HepG2 (cell line): Measurements from ENCODE around the gene SETD2. TPM values are rescaled to one million over a fixed set of nuclear protein-coding genes. Genes with fewer than 3 reads are reported as not detected.

Experiments used
- ATAC-seq: fragments of 200-7000 bp; cut with Tn5 transposase; 3 replicates; pipeline ENCODE4 v1.9.1; 2020; ENCODE audit warnings: mild to moderate bottlenecking, moderate library complexity
- BruUV-seq: library from RNA; stranded (reverse); fragments of 400-500 nt; replicated peaks from 2 replicates; lab custom pipeline; 2021; lab: Mats Ljungman, UMichigan
- CTCF ChIA-PET: fragments of 300-600 bp; formaldehyde crosslinking; extraction: SDS; loops from one replicate; lab custom pipeline; 2021; ENCODE audit warnings: low total read pairs, inconsistent platforms, low intra/inter-chr PET ratio; lab: Yijun Ruan, JAX
- POLR2A ChIA-PET: fragments of 350-600 bp; sonication (Branson Sonifier 250); formaldehyde crosslinking; loops from one replicate; lab custom pipeline; 2020; ENCODE audit warnings: antibody characterized with exemption, inconsistent platforms; lab: Yijun Ruan, JAX
- DNase-seq: peaks from one replicate; pipeline ENCODE4 v3.0.0-alpha.2; 2015; ENCODE audit warnings: low spot score
- FAIRE-seq: peaks from 3 replicates; lab custom pipeline; 2011; peaks lifted over from hg19 to GRCh38; lab: Jason Lieb, UNC
- H2AFZ ChIP-seq: one replicate; pipeline ENCODE4 v1.6.1; 2011; ENCODE audit warnings: low read length, inconsistent platforms
- H3K27ac ChIP-seq: fragments of 300-600 bp; 3 replicates; pipeline ENCODE4 v1.8.0; 2011; ENCODE audit warnings: mixed run types, mild to moderate bottlenecking, mixed read lengths, low read length, inconsistent platforms; ENCODE audit not compliant: insufficient read depth; ENCODE audit errors: extremely low read length
- H3K27me3 ChIP-seq, 2 experiments: fragments of 200-600 bp in 1 of 2; 2 replicates in 1 of 2; 3 replicates in 1 of 2; pipeline versions ENCODE4 v1.6.0 to v1.8.0; 2011; ENCODE audit warnings: low read length in 2 of 2, mild to moderate bottlenecking in 2 of 2, moderate library complexity in 2 of 2, inconsistent platforms in 1 of 2; ENCODE audit not compliant: insufficient read depth in 2 of 2, control insufficient read depth in 1 of 2
- H3K36me3 ChIP-seq, 2 experiments: fragments of 200-600 bp in 1 of 2; replicated peaks in 1 of 2; 2 replicates in 1 of 2; 3 replicates in 1 of 2; pipeline versions ENCODE4 v1.5.1 to v1.8.0; 2011; ENCODE audit warnings: low read length in 2 of 2, inconsistent platforms in 1 of 2; ENCODE audit not compliant: insufficient read depth in 2 of 2, control insufficient read depth in 1 of 2
- H3K4me1 ChIP-seq: 2 replicates; pipeline ENCODE4 v1.5.1; 2012; ENCODE audit warnings: low read length, inconsistent platforms; ENCODE audit not compliant: insufficient read depth
- H3K4me2 ChIP-seq: 2 replicates; pipeline ENCODE4 v1.6.0; 2011; ENCODE audit warnings: low read depth, low read length, inconsistent platforms
- H3K4me3 ChIP-seq, 3 experiments: fragments of 200-600 bp in 1 of 3; sonication (generic), shearing (Covaris generic) in 1 of 3; replicated peaks in 1 of 3; 2 replicates each; pipeline ENCODE4 v1.5.1; 2011 to 2016; ENCODE audit warnings: low read length in 3 of 3, inconsistent platforms in 2 of 3, low read depth in 2 of 3, mild to moderate bottlenecking in 2 of 3, control low read depth in 1 of 3, mixed read lengths in 1 of 3; ENCODE audit not compliant: insufficient read depth in 1 of 3
- H3K79me2 ChIP-seq: one replicate; pipeline ENCODE4 v1.6.1; 2011; ENCODE audit warnings: low read length, inconsistent platforms; ENCODE audit not compliant: insufficient read depth
- H3K9ac ChIP-seq: 2 replicates; pipeline ENCODE4 v1.6.0; 2011; ENCODE audit warnings: mild to moderate bottlenecking, low read depth, low read length, inconsistent platforms; ENCODE audit not compliant: insufficient read depth
- H3K9me3 ChIP-seq: 2 replicates; pipeline ENCODE4 v1.5.1; 2012; ENCODE audit warnings: mild to moderate bottlenecking, low read length
- H4K20me1 ChIP-seq: 2 replicates; pipeline ENCODE4 v1.6.0; 2011; ENCODE audit warnings: inconsistent platforms, mild to moderate bottlenecking, low read length, moderate library complexity; ENCODE audit not compliant: insufficient read depth
- BRF2 ChIP-seq: sonication (generic); formaldehyde crosslinking; IDR thresholded peaks from 2 replicates; pipeline ENCODE4 v1.8.1; 2022; ENCODE audit warnings: mild to moderate bottlenecking, missing genetic modification reagents
- CHCHD3 ChIP-seq: sonication (generic); formaldehyde crosslinking; IDR thresholded peaks from 2 replicates; pipeline ENCODE4 v1.8.0; 2022; ENCODE audit warnings: mild to moderate bottlenecking, missing genetic modification reagents, moderate library complexity
- FIP1L1 ChIP-seq: fragments of 200-400 bp; formaldehyde crosslinking; IDR thresholded peaks from 2 replicates; pipeline ENCODE4 v1.6.1; 2018; ENCODE audit warnings: low read depth, mild to moderate bottlenecking, low read length, moderate library complexity, borderline replicate concordance; ENCODE audit not compliant: insufficient read depth
- FOXJ3 ChIP-seq: sonication (generic); formaldehyde crosslinking; IDR thresholded peaks from 2 replicates; pipeline ENCODE4 v1.4.0; 2020; ENCODE audit warnings: missing genetic modification reagents, mild to moderate bottlenecking, borderline replicate concordance
- KDM1A ChIP-seq: IDR thresholded peaks from 2 replicates; pipeline ENCODE4 v1.6.1; 2016; ENCODE audit warnings: missing compliant biosample characterization
- NFYC ChIP-seq: IDR thresholded peaks from 2 replicates; pipeline ENCODE4 v1.6.1; 2016; ENCODE audit warnings: missing genetic modification reagents, missing compliant biosample characterization
- SNAI1 ChIP-seq: sonication (generic); formaldehyde crosslinking; IDR thresholded peaks from 2 replicates; pipeline ENCODE4 v1.5.0; 2020; ENCODE audit warnings: mild to moderate bottlenecking, missing genetic modification reagents, borderline replicate concordance
- ZNF318 ChIP-seq: sonication (generic); formaldehyde crosslinking; IDR thresholded peaks from 2 replicates; pipeline ENCODE4 v1.4.0; 2020; ENCODE audit warnings: mild to moderate bottlenecking, missing genetic modification reagents
- ZNF530 ChIP-seq: sonication (generic); formaldehyde crosslinking; IDR thresholded peaks from 2 replicates; pipeline ENCODE4 v1.5.0; 2020; ENCODE audit warnings: low read depth, mild to moderate bottlenecking, missing genetic modification reagents
- ZNF713 ChIP-seq: sonication (generic); formaldehyde crosslinking; IDR thresholded peaks from 2 replicates; pipeline ENCODE4 v1.4.0; 2020; ENCODE audit warnings: mild to moderate bottlenecking, missing genetic modification reagents
- WGBS: methylation state at CpG from one replicate; pipeline ENCODE4 v1.1.6; 2017; ENCODE audit warnings: low lambda C conversion rate; 5-methylcytosine and 5-hydroxymethylcytosine counted together
- in situ Hi-C: cut with HindIII; loops from 2 replicates; pipeline ENCODE4 v1.10.0; 2017; ENCODE audit warnings: low pct_unique_long_range_greater_than_20kb; ENCODE audit not compliant: extremely low pct_ligation_motif_present
- intact Hi-C: fragments of 100-400 bp; cut with micrococcal nuclease; formaldehyde crosslinking; loops from one replicate; pipeline ENCODE4 v1.10.0; 2022; ENCODE audit not compliant: unreplicated experiment
- polyA plus RNA-seq, 8 experiments: library from polyadenylated mRNA; depleted of rRNA in 3 of 8; stranded (reverse) in 7 of 8; unstranded in 1 of 8; fragments of >200 nt; fragmentation: Illumina TruSeq in 4 of 8; extraction: Trizol in 4 of 8; gene quantifications; 2 replicates each; pipeline versions ENCODE4 v1.2.1 to v1.2.3, GENCODE V29; 2011 to 2016; ENCODE audit warnings: low read depth in 4 of 8, missing spikeins in 1 of 8, mixed read lengths in 1 of 8; ENCODE audit not compliant: insufficient read depth in 1 of 8
- total RNA-seq, 5 experiments: library from RNA; depleted of rRNA; stranded (reverse); fragments of >200 nt; fragmentation: Illumina TruSeq; extraction: Trizol; gene quantifications; 2 replicates each; pipeline ENCODE4 v1.2.3, GENCODE V29; 2016; ENCODE audit warnings: low read depth in 1 of 5

SETD2 gene
- total and polyA plus RNA-seq, 2 of the 13 experiments (the other 11 are each of a cell fraction or from before 2014, with no cell fraction given), result 14.2 to 24.2 TPM

GRCh38 chr3:47014036-47014435 is 149.9 kb downstream of the SETD2 start:
- no TSS peak for BruUV-seq
- no peak for TF ChIP-seq ZNF530 (CRISPR knock-in tag)
- TF ChIP-seq FOXJ3, result no peak
- no peak for TF ChIP-seq CHCHD3 (CRISPR knock-in tag)
- intact Hi-C loops, result loop anchor here (10.0 kb wide), 1 partner anchor 51 kb away; no protein-coding TSS in a partner anchor
- ChIA-PET POLR2A (no interaction called here), CTCF (no interaction called here)
- Histone ChIP-seq H3K4me1 (peaks cover 30% of the 10 kb centered on the region), H3K36me3 (peaks cover 12 to 31% of the 10 kb centered on the region in 2 experiments), H3K79me2 (no peaks in the 10 kb centered on the region), H3K27me3 (no peaks in the 10 kb centered on the region), H2AFZ (no peak overlapping the region), H3K4me2 (no peak overlapping the region), H3K27ac (no peak overlapping the region), H4K20me1 (peaks cover 4% of the 10 kb centered on the region; the same call in 1 of the 2 replicates), H3K4me3 (no peak overlapping the region), H3K9ac (no peak overlapping the region), H3K9me3 (no peaks in the 10 kb centered on the region)
- DNase-seq (no peak), ATAC-seq (no peak), FAIRE-seq (no peak)
- in situ Hi-C loops, result no loop called here

GRCh38 chr3:47013231-47013630 is 150.7 kb downstream of the SETD2 start:
- no TSS peak for BruUV-seq
- H3K4me1 ChIP-seq, result peaks cover 22% of the 10 kb centered on the region
- no peak overlapping the region for H3K27ac ChIP-seq
- H2AFZ ChIP-seq, result no peak overlapping the region
- in situ Hi-C loops (no loop called here), intact Hi-C loops (loop anchor here (10.0 kb wide), 1 partner anchor 52 kb away; no protein-coding TSS in a partner anchor)
- peaks cover 12 to 26% of the 10 kb centered on the region in 2 experiments for H3K36me3 ChIP-seq
- FAIRE-seq (no peak), DNase-seq (no peak), ATAC-seq (no peak)
- H4K20me1 ChIP-seq, result no peaks in the 10 kb centered on the region
- H3K9ac ChIP-seq, result no peak overlapping the region
- no peaks in the 10 kb centered on the region for H3K79me2 ChIP-seq
- no peaks in the 10 kb centered on the region for H3K27me3 ChIP-seq
- CTCF ChIA-PET, result no interaction called here
- WGBS, result 100% methylated on average over 3 of the region's 3 CpGs
- no peaks in the 10 kb centered on the region for H3K9me3 ChIP-seq
- POLR2A ChIA-PET, result no interaction called here
- H3K4me2 ChIP-seq, result no peak overlapping the region
- H3K4me3 ChIP-seq, result no peak overlapping the region
- TF ChIP-seq ZNF318 (CRISPR knock-in tag) (no peak), FIP1L1 (no peak), NFYC (CRISPR knock-in tag) (no peak), ZNF713 (CRISPR knock-in tag) (no peak), SNAI1 (CRISPR knock-in tag) (no peak), KDM1A (no peak), BRF2 (CRISPR knock-in tag) (no peak)
